HEK293 (cell line): ENCODE results near the gene CECR2.

Experiments
- CTCF ChIA-PET: fragments of 350-600 bp; formaldehyde crosslinking; extraction: SDS; loops from one replicate; lab custom pipeline; 2021; ENCODE audit warnings: antibody characterized with exemption; lab: Yijun Ruan, JAX
- POLR2A ChIA-PET: fragments of 300-600 bp; formaldehyde crosslinking; extraction: SDS; loops from one replicate; lab custom pipeline; 2020; ENCODE audit warnings: antibody characterized with exemption, inconsistent platforms; lab: Yijun Ruan, JAX
- H3K27ac ChIP-seq: fragments of 200-500 bp; sonication (Bioruptor generic); 2 replicates; pipeline ENCODE4 v1.5.1; 2014; ENCODE audit warnings: low read depth, low read length, control low read depth, inconsistent platforms; ENCODE audit errors: extremely low read depth
- H3K36me3 ChIP-seq, 2 experiments: fragments of 200-500 bp in 1 of 2; sonication (Bioruptor generic) in 1 of 2; 1 replicate in 1 of 2; 2 replicates in 1 of 2; pipeline ENCODE4 v1.5.1; 2014 to 2017; ENCODE audit warnings: inconsistent platforms in 2 of 2, low read length in 2 of 2; ENCODE audit not compliant: control insufficient read depth in 2 of 2, insufficient read depth in 1 of 2
- H3K4me1 ChIP-seq: fragments of 200-500 bp; sonication (Bioruptor generic); 2 replicates; pipeline ENCODE4 v1.5.1; 2014; ENCODE audit warnings: mild to moderate bottlenecking, low read length, inconsistent platforms; ENCODE audit not compliant: control insufficient read depth, insufficient read depth
- H3K4me3 ChIP-seq: 2 replicates; pipeline ENCODE4 v1.5.1; 2011; ENCODE audit warnings: low read depth, mild to moderate bottlenecking, control low read depth, low read length, moderate library complexity
- H3K9me3 ChIP-seq: fragments of 200-500 bp; sonication (Bioruptor generic); 2 replicates; pipeline ENCODE4 v1.5.1; 2014; ENCODE audit warnings: low read depth, low read length, inconsistent platforms; ENCODE audit not compliant: control insufficient read depth, insufficient read depth
- BCL11B ChIP-seq: fragments of 450-650 bp; formaldehyde crosslinking; IDR thresholded peaks from 2 replicates; pipeline ENCODE4 v1.5.1; 2016; ENCODE audit warnings: low read depth, missing biosample characterization, missing genetic modification characterization
- GLIS1 ChIP-seq: fragments of 450-650 bp; formaldehyde crosslinking; IDR thresholded peaks from 2 replicates; pipeline ENCODE4 v1.5.1; 2016; ENCODE audit warnings: missing biosample characterization, missing genetic modification characterization
- HOXD13 ChIP-seq: sonication (generic); formaldehyde crosslinking; IDR thresholded peaks from 2 replicates; pipeline ENCODE4 v1.8.0; 2022; ENCODE audit warnings: missing genetic modification reagents, borderline replicate concordance
- KLF7 ChIP-seq: fragments of 450-650 bp; formaldehyde crosslinking; IDR thresholded peaks from 2 replicates; pipeline ENCODE4 v1.5.1; 2016; ENCODE audit warnings: missing biosample characterization, missing genetic modification characterization, borderline replicate concordance
- KLF9 ChIP-seq: fragments of 450-650 bp; formaldehyde crosslinking; IDR thresholded peaks from 2 replicates; pipeline ENCODE4 v1.5.1; 2016; ENCODE audit warnings: missing biosample characterization, missing genetic modification characterization, low read depth
- PRDM1 ChIP-seq: fragments of 450-650 bp; formaldehyde crosslinking; IDR thresholded peaks from 2 replicates; pipeline ENCODE4; 2016; ENCODE audit warnings: missing biosample characterization, missing genetic modification characterization
- SETDB1 ChIP-seq: IDR thresholded peaks from one replicate; pipeline ENCODE4 v1.6.1; 2017; ENCODE audit warnings: mild to moderate bottlenecking, low read length, moderate library complexity, mixed read lengths; ENCODE audit not compliant: insufficient read length
- YY1 ChIP-seq: fragments of 450-650 bp; formaldehyde crosslinking; IDR thresholded peaks from 2 replicates; pipeline ENCODE4 v1.5.1; 2018; ENCODE audit warnings: missing biosample characterization, missing genetic modification characterization
- ZBTB7A ChIP-seq: fragments of 450-650 bp; formaldehyde crosslinking; IDR thresholded peaks from 2 replicates; pipeline ENCODE4 v1.5.1; 2016; ENCODE audit warnings: low read depth, missing biosample characterization, missing genetic modification characterization
- ZNF121 ChIP-seq: fragments of 450-650 bp; formaldehyde crosslinking; IDR thresholded peaks from 2 replicates; pipeline ENCODE4 v1.5.1; 2016; ENCODE audit warnings: missing biosample characterization, missing genetic modification characterization
- ZNF140 ChIP-seq: fragments of 450-650 bp; formaldehyde crosslinking; IDR thresholded peaks from 2 replicates; pipeline ENCODE4 v1.5.1; 2016; ENCODE audit warnings: missing biosample characterization, missing genetic modification characterization
- ZNF19 ChIP-seq: fragments of 450-650 bp; formaldehyde crosslinking; IDR thresholded peaks from 2 replicates; pipeline ENCODE4; 2016; ENCODE audit warnings: missing biosample characterization, missing genetic modification characterization, low read depth
- ZNF24 ChIP-seq: fragments of 450-650 bp; formaldehyde crosslinking; IDR thresholded peaks from 2 replicates; pipeline ENCODE4 v1.5.1; 2016; ENCODE audit warnings: missing biosample characterization, missing genetic modification characterization
- ZNF248 ChIP-seq: fragments of 450-650 bp; formaldehyde crosslinking; IDR thresholded peaks from 2 replicates; pipeline ENCODE4 v1.5.1; 2017; ENCODE audit warnings: missing biosample characterization, missing genetic modification characterization
- ZNF366 ChIP-seq: fragments of 450-650 bp; formaldehyde crosslinking; conservative IDR thresholded peaks from 2 replicates; pipeline ENCODE4 v1.5.1; 2016; ENCODE audit warnings: missing biosample characterization, missing genetic modification characterization
- ZNF391 ChIP-seq: fragments of 450-650 bp; formaldehyde crosslinking; IDR thresholded peaks from 2 replicates; pipeline ENCODE4 v1.5.1; 2016; ENCODE audit warnings: low read depth, missing biosample characterization, missing genetic modification characterization, borderline replicate concordance
- ZNF548 ChIP-seq: fragments of 450-650 bp; formaldehyde crosslinking; IDR thresholded peaks from 2 replicates; pipeline ENCODE4 v1.5.1; 2016; ENCODE audit warnings: missing biosample characterization, missing genetic modification characterization
- ZNF555 ChIP-seq: fragments of 450-650 bp; formaldehyde crosslinking; conservative IDR thresholded peaks from 2 replicates; pipeline ENCODE4 v1.5.1; 2017; ENCODE audit warnings: missing biosample characterization, mild to moderate bottlenecking, missing genetic modification characterization, inconsistent platforms
- ZNF747 ChIP-seq: fragments of 450-650 bp; formaldehyde crosslinking; IDR thresholded peaks from 2 replicates; pipeline ENCODE4 v1.5.1; 2016; ENCODE audit warnings: missing biosample characterization, missing genetic modification characterization
- ZNF785 ChIP-seq: fragments of 450-650 bp; formaldehyde crosslinking; IDR thresholded peaks from 2 replicates; pipeline ENCODE4 v1.5.1; 2016; ENCODE audit warnings: missing biosample characterization, missing genetic modification characterization
- ZNF837 ChIP-seq: fragments of 450-650 bp; formaldehyde crosslinking; IDR thresholded peaks from 2 replicates; pipeline ENCODE4 v1.5.1; 2016; ENCODE audit warnings: missing biosample characterization, missing genetic modification characterization
- ZSCAN30 ChIP-seq: fragments of 450-650 bp; IDR thresholded peaks from 2 replicates; pipeline ENCODE4 v1.5.1; 2018; ENCODE audit warnings: missing biosample characterization, mild to moderate bottlenecking, missing genetic modification characterization, moderate library complexity
- ZXDB ChIP-seq: fragments of 450-650 bp; formaldehyde crosslinking; IDR thresholded peaks from 2 replicates; pipeline ENCODE4 v1.5.1; 2016; ENCODE audit warnings: missing biosample characterization, missing genetic modification characterization
- TF ChIP-seq, protein P1 (sequence below): fragments of 450-650 bp; formaldehyde crosslinking; conservative IDR thresholded peaks from 2 replicates; pipeline ENCODE4 v1.5.1; 2016; ENCODE audit warnings: low read depth, missing biosample characterization, missing genetic modification characterization

Gene CECR2

DNA sequence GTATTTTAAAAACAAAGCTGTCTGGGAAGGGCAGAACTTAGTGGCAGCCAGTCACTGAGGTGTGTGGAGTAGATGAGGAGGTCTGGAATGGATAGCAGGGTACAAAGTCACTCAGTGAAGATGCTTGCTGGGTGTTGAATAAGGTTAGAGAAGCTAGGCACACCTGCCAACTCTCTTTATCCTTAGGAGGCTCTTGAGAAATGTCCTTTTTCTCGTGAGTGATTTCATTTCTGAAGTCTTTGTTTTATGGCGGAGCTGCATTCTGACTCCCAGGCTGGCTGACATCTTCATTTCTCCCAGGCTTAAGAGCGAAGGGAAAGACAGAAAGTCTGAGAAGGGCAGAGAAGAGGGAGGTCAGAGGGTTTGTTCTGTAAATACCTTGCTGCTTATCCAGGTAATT, 31.0 kb downstream of the CECR2 start:
- Histone ChIP-seq H3K4me3 (no peak overlapping the region), H3K9me3 (no peaks in the 10 kb centered on the region), H3K27ac (no peak overlapping the region; the same call in 1 of the 2 replicates), H3K36me3 (no peaks in the 10 kb centered on the region), H3K4me1 (peaks cover 10% of the 10 kb centered on the region)
- TF ChIP-seq PRDM1 (tag by site-specific recombination) (0 out of 2 replicates have a peak, but pooled peaks have one; percentile 18), BCL11B (tag by site-specific recombination) (no peak), ZNF366 (tag by site-specific recombination) (0 out of 2 replicates have a peak, but pooled peaks have one; percentile 13)
- ChIA-PET POLR2A (interaction anchor here (0.6 kb wide), 1 partner anchor 49 kb away, joined by 4 read pairs; no protein-coding TSS in a partner anchor), CTCF (interaction anchor here (0.5 kb wide), 1 partner anchor 14 kb away, joined by 3 read pairs; no protein-coding TSS in a partner anchor)

DNA sequence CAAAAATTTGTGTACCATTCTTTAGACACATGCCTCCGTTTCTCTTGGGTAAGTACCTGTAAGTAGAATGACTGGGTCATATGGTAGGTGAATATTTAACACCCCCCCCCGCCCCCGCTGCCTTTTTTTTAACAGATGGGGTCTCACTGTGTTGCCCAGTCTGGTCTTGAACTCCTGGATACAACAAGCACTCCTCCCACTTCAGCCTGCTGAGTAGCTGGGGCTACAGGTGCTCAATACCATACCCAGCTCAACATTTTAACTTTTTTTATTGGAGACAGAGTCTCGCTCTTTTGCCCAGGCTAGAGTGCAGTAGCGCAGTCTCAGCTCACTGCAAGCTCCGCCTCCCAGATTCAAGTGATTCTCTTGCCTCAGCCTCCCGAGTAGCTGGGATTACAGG, 32.5 kb downstream of the CECR2 start:
- H3K4me1 ChIP-seq = peaks cover 10% of the 10 kb centered on the region
- H3K4me3 ChIP-seq = no peak overlapping the region
- H3K27ac ChIP-seq = no peak overlapping the region
- H3K9me3 ChIP-seq = no peaks in the 10 kb centered on the region
- H3K36me3 ChIP-seq = no peaks in the 10 kb centered on the region; a peak in 1 of 3 replicates
- CTCF ChIA-PET = no interaction called here
- no peak for TF ChIP-seq HOXD13
- peak; percentile 65; the same call in 1 of the 2 replicates for TF ChIP-seq ZNF121 (tag by site-specific recombination)
- POLR2A ChIA-PET = interaction anchor here (0.6 to 0.7 kb wide), 2 partner anchors 16 to 151 kb away, joined by 3 to 10 read pairs; no protein-coding TSS in a partner anchor

GRCh38 chr22:17402293-17402692, 33.0 kb downstream of the CECR2 start:
- no peaks in the 10 kb centered on the region for H3K9me3 ChIP-seq
- no peaks in the 10 kb centered on the region; a peak in 1 of 3 replicates for H3K36me3 ChIP-seq
- CTCF ChIA-PET = no interaction called here
- peaks cover 10% of the 10 kb centered on the region for H3K4me1 ChIP-seq
- POLR2A ChIA-PET = interaction anchor here (0.6 to 0.7 kb wide), 2 partner anchors 16 to 152 kb away, joined by 3 to 10 read pairs; no protein-coding TSS in a partner anchor
- H3K27ac ChIP-seq = no peak overlapping the region
- TF ChIP-seq ZNF19 (tag by site-specific recombination) (no peak), ZNF24 (tag by site-specific recombination) (no peak), KLF9 (tag by site-specific recombination) (no peak), ZBTB7A (tag by site-specific recombination) (no peak), KLF7 (tag by site-specific recombination) (no peak)
- TF ChIP-seq, protein P1, sequence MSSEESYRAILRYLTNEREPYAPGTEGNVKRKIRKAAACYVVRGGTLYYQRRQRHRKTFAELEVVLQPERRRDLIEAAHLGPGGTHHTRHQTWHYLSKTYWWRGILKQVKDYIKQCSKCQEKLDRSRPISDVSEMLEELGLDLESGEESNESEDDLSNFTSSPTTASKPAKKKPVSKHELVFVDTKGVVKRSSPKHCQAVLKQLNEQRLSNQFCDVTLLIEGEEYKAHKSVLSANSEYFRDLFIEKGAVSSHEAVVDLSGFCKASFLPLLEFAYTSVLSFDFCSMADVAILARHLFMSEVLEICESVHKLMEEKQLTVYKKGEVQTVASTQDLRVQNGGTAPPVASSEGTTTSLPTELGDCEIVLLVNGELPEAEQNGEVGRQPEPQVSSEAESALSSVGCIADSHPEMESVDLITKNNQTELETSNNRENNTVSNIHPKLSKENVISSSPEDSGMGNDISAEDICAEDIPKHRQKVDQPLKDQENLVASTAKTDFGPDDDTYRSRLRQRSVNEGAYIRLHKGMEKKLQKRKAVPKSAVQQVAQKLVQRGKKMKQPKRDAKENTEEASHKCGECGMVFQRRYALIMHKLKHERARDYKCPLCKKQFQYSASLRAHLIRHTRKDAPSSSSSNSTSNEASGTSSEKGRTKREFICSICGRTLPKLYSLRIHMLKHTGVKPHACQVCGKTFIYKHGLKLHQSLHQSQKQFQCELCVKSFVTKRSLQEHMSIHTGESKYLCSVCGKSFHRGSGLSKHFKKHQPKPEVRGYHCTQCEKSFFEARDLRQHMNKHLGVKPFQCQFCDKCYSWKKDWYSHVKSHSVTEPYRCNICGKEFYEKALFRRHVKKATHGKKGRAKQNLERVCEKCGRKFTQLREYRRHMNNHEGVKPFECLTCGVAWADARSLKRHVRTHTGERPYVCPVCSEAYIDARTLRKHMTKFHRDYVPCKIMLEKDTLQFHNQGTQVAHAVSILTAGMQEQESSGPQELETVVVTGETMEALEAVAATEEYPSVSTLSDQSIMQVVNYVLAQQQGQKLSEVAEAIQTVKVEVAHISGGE (tag by site-specific recombination) = no peak
- no peak overlapping the region for H3K4me3 ChIP-seq

DNA sequence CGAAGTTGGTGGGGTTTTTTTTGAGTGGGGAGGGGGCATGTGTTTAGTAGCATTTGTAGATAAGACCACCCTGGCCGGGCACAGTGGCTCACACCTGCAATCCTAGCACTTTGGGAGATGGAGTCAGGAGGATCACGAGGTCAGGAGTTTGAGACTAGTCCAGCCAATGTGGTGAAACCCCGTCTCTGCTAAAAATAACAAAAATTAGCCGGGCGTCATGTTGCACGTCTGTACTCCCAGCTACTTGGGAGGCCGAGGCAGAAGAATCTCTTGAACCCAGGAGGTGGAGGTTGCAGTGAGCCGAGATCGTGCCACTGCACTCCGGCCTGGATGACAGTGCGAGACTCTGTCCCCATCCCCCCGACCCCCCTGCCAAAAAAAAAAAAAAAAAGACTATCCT, 34.6 kb downstream of the CECR2 start:
- TF ChIP-seq YY1 (tag by site-specific recombination) (no peak), ZNF785 (tag by site-specific recombination) (no peak), ZSCAN30 (tag by site-specific recombination) (no peak), ZNF391 (tag by site-specific recombination) (no peak), ZNF837 (no peak), ZNF747 (tag by site-specific recombination) (no peak), GLIS1 (tag by site-specific recombination) (peak; percentile 55), ZNF555 (tag by site-specific recombination) (no peak), ZNF248 (tag by site-specific recombination) (no peak), ZNF548 (tag by site-specific recombination) (no peak), SETDB1 (no peak), ZXDB (tag by site-specific recombination) (0 out of 2 replicates have a peak, but pooled peaks have one; percentile 31), ZNF140 (tag by site-specific recombination) (no peak)
- ChIA-PET CTCF (no interaction called here), POLR2A (no interaction called here)
- H3K4me3 ChIP-seq = no peak overlapping the region
- H3K4me1 ChIP-seq = peaks cover 10% of the 10 kb centered on the region
- H3K27ac ChIP-seq = no peak overlapping the region
- H3K9me3 ChIP-seq = no peaks in the 10 kb centered on the region
- H3K36me3 ChIP-seq = no peaks in the 10 kb centered on the region; a peak in 1 of 3 replicates
